Measurements from ENCODE around the gene MSRB3.

GRCh38 chr12:65269603-65270002 lies 8.9 kb upstream of the MSRB3 start:
- TF ChIP-seq CTCF (conservative IDR thresholded peaks at IDR 0.05; ENCODE audit: low read depth, low read length) = no peak
- no peak for TF ChIP-seq POLR2A (IDR thresholded peaks at IDR 0.05; ENCODE audit: low read depth, low read length)
- no peak for TF ChIP-seq MAFK (IDR thresholded peaks at IDR 0.05; ENCODE audit: low read depth, low read length)

Measured in IMR-90 (cell line).